ENCODE measurements around the gene RRAS2.

GRCh38 chr11:14334893-14335292 lies 24.1 kb downstream of the RRAS2 start:
- no peak for TF ChIP-seq CTCF (IDR thresholded peaks at IDR 0.05)
- no peak for TF ChIP-seq POLR2A (IDR thresholded peaks at IDR 0.05)

Data from Peyer's patch (tissue), 4 donors.